ENCODE measurements around the gene GPC5.

- TF ChIP-seq, protein P1, sequence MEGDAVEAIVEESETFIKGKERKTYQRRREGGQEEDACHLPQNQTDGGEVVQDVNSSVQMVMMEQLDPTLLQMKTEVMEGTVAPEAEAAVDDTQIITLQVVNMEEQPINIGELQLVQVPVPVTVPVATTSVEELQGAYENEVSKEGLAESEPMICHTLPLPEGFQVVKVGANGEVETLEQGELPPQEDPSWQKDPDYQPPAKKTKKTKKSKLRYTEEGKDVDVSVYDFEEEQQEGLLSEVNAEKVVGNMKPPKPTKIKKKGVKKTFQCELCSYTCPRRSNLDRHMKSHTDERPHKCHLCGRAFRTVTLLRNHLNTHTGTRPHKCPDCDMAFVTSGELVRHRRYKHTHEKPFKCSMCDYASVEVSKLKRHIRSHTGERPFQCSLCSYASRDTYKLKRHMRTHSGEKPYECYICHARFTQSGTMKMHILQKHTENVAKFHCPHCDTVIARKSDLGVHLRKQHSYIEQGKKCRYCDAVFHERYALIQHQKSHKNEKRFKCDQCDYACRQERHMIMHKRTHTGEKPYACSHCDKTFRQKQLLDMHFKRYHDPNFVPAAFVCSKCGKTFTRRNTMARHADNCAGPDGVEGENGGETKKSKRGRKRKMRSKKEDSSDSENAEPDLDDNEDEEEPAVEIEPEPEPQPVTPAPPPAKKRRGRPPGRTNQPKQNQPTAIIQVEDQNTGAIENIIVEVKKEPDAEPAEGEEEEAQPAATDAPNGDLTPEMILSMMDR (IDR thresholded peaks at IDR 0.05; ENCODE audit: low read length) = no peak
- no peak for TF ChIP-seq EZH2 (IDR thresholded peaks at IDR 0.05; ENCODE audit: borderline replicate concordance, low read length)
These were observed 263.5 kb downstream of the GPC5 start for GRCh38 chr13:91661692-91662490.

All from OCI-LY1 (cell line).